ENCODE measurements around the gene ZFAND5.

The ZFAND5 gene

DNA sequence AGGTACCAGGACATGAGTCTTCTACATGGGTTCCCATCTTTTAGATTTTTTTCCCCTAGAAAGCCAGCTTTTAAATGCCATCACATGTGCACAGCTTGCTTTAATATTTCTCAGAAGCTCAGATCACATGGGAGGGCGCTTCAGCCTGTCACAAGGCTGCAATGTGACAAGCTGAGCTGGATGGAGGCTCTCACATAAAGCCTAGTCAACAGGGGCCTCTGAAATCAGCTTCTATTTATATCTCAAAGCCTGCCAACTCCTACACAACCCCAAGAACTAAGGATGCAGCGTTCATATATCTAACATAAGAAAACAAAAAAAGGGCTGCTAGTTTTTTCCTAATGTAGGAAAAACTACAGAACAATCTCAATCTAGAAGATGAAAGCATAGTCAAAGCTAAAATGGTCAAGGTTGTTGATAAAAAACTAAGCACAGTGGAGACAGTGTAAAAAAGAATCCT, 2.3 kb downstream of the ZFAND5 start:
- DNase-seq (ENCODE audit: low read depth), result peak; percentile 77

GRCh38 chr9:72362118-72362531, 2.9 kb downstream of the ZFAND5 start:
- DNase-seq (ENCODE audit: low read depth), result peak; percentile 54

GRCh38 chr9:72361217-72361616, 3.8 kb downstream of the ZFAND5 start:
- DNase-seq (ENCODE audit: low read depth), result no peak

DNA sequence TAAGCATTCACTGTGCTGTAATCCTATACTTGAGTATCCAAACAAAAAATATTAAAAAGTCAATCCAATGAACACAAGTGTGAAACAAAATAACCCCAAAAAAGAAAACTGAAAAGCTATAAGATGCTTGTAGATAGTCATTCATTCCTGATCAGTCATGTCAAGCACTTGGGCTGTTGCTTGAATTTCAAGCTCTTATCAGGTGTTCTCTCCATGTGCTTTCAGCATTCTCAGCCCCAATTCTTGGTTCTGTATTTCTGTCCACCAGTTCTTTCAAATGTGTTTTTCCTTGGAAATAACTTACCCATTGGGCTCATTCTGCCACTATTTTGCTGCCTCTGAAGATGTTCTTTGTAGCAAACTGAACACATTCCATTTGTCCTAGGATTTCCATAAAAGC, 4.7 kb downstream of the ZFAND5 start:
- no peak for DNase-seq (ENCODE audit: low read depth)

- peak; percentile 68 for DNase-seq (ENCODE audit: low read depth)
These were observed 8.9 kb downstream of the ZFAND5 start for GRCh38 chr9:72356041-72356582.

DNA sequence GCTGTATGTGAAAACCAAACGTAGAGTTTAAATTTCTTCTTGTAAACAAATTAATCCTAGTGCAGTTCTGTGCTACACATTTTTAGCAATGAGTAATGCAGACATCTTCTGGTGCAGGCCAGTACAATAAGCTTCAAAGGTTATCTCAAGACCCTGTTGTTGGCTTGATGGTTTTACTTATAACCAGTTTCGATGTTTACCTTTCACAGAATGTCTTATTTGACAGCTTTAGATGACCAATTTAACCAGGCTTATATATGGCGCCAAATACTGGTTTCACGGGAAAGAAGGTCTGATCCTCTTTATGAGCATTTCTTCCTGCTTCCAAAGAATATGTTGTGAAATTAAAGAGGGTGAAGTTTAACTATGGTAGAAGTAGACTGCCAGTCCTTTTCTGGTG, 9.9 kb downstream of the ZFAND5 start:
- peak; percentile 36 for DNase-seq (ENCODE audit: low read depth)

DNA sequence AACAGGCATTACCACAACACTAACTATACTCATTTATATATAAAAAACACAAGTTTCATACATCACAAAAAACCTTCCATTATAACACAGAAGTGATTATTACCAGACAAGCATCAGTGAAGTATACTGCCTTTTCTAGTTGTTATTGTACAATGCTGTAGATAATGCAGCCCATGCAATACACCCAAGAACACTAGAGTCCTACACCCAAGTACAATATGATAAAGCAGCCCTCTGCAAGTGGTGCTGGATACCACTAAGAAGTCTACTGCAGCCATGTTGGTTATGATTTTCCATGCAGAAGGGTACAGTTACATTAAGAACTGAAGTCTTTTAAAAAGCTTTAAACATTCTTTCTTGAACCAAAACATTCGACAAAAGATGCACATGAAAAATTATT, 10.3 kb downstream of the ZFAND5 start:
- no peak for DNase-seq (ENCODE audit: low read depth)

GRCh38 chr9:72353455-72354116, 11.4 kb downstream of the ZFAND5 start:
- DNase-seq (ENCODE audit: low read depth), result no peak

- peak; percentile 30 for DNase-seq (ENCODE audit: low read depth)
These were observed 12.1 kb downstream of the ZFAND5 start for GRCh38 chr9:72352911-72353388.

DNA sequence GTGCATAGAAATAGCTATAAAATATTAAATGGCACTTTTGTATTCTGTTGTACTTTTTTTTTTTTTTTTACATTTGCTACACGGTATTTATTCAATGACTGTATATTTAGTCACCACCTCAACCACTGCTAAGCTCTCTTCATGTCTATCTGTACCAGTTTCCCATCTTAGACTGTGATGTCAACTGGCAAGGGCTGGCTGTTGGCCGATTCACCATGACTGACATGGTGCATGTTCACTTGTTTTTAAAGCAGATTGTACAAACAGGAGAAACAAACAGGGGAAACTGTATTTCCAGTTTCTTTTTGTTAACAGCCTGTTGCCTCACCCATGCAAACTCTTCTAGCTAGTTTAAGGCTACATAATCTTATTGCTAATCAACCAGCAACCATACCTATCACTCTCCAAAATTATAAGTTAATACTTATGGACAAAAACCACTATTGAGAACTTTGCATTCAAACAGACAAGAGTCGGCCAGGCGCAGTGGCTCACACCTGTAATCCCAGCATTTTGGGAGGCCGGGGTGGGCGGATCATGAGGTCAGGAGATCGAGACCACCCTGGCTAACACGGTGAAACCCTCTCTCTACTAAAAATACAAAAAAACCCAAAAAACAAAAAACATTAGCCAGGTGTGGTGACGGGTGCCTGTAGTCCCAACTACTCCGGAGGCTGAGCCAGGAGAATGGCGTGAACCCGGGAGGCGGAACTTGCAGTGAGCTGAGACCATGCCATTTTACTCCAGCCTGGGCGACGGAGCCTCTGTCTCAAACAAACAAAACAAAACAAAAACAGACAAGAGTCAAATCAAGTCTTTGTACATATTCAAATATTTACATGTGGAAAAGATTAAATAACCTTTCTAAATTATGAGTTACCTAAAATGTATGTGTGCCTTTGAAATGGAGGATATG, 13.2 kb downstream of the ZFAND5 start:
- peak; percentile 65 for DNase-seq (ENCODE audit: low read depth)

- no peak for DNase-seq (ENCODE audit: low read depth)
These were observed 15.1 kb downstream of the ZFAND5 start for GRCh38 chr9:72349911-72350310.

- DNase-seq (ENCODE audit: low read depth), result no peak
These were observed 15.8 kb downstream of the ZFAND5 start for GRCh38 chr9:72349240-72349639.

- no peak for DNase-seq (ENCODE audit: low read depth)
These were observed 18.7 kb downstream of the ZFAND5 start for GRCh38 chr9:72346333-72346732.

DNA sequence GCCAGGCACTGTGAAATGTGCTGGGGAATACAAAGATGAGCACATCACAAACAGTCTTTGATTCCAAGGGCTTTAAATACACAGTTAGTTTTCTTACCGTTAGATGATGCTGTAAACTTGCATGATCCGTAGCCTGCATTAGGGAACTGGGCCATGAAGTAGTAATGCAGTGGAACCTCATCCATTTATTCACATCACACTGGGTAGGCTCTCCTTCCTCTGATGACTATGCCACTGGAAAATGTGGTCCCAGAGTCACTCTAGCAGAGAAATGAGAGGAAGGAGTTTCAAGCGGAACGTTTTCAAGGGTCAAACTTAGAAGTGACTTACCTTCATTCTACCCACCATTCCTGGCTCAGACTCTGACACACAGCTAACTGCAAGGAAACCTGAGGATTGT, 26.4 kb downstream of the ZFAND5 start:
- no peak for DNase-seq (ENCODE audit: low read depth)

GRCh38 chr9:72337286-72337685, 27.7 kb downstream of the ZFAND5 start:
- no peak for DNase-seq (ENCODE audit: low read depth)

GRCh38 chr9:72334658-72335337, 30.2 kb downstream of the ZFAND5 start:
- no peak for DNase-seq (ENCODE audit: low read depth)

DNA sequence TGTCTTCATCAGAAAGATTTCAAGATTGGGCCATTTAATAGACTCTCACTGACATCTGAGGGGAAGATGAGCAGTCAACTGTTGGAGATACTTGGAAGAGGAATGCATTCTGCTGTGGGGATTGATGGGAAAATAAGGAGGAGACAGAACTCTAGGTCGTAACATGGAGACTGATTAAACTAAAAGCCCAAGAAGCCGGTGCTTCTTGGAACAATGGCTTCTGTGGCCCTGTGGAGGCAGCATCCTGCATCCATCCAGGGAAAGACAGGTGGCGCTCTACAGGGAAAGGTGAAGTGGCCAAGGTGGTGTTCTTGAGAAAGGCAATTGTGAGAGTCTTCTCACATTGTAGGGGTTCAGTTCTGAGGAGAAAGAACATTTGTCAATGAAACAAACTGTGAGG, 31.3 kb downstream of the ZFAND5 start:
- no peak for DNase-seq (ENCODE audit: low read depth)

GRCh38 chr9:72333197-72333596, 31.8 kb downstream of the ZFAND5 start:
- DNase-seq (ENCODE audit: low read depth), result no peak

GRCh38 chr9:72332351-72332750, 32.7 kb downstream of the ZFAND5 start:
- peak; percentile 43 for DNase-seq (ENCODE audit: low read depth)

GRCh38 chr9:72327631-72328030, 37.4 kb downstream of the ZFAND5 start:
- DNase-seq (ENCODE audit: low read depth), result no peak

DNA sequence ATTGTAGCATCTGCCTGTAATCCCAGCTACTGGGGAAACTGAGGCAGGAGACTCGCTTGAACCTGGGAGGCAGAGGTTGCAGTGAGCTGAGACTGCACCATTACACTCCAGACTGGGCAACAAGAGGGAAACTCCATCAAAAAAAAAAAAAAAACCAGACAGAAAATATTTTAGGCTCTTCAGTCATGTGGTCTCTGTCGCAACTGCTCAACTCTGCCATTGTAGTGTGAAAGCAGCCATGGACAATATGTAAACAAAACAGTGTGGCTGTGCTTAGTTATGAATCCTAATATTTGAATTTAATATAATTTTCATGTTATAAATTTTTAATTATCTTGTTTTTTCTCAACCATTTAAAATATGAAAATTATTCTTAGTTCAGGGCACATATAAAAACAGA, 38.4 kb downstream of the ZFAND5 start:
- DNase-seq (ENCODE audit: low read depth), result peak; percentile 43

- no peak for DNase-seq (ENCODE audit: low read depth)
These were observed 40.0 kb downstream of the ZFAND5 start for GRCh38 chr9:72324974-72325373.

Measured in amniotic epithelial cell (primary cell).